LNCAP (cell line): ENCODE data around the gene IFIT5.

Experiments used
- TF ChIP-seq, protein P1 (sequence below): fragments of 450-650 bp; IDR thresholded peaks from 2 replicates; pipeline ENCODE4 v1.5.1; 2017; ENCODE audit warnings: mild to moderate bottlenecking

IFIT5 gene

DNA sequence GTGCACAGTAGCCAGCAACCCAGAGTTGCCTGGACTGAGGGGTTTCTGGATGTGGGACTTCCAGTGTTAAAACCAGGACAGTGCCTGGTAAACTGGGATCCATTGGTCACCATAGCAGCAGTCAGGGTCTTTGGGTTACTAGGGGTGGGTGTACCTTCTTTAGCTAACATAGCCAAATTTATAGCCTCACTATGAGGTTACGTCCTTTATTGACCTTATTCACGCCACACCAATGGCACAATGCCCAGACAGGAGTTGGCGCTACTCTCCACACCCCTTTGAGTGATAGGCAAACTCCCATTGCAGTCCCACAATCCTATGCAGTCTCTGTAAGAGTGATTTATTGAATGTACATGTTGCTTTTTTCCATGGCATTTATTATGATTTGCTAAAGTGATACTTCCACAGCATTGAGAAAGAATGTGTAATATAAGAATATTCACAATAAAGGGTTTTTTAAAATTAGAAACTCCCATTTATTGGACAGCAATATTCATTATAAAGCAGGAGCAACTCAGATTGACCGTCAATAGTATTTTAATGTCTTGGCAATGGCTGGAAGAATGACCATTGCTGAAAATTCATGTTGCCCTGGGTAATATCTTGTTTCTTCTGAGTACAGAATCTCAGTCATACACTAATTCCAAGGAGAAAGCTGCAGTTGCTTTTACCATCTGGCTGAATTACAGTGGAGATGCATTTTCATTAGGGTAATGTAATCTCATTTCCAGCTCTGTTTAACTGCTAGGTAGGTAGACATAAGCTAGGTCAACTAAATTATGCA is 26.1 kb downstream of the IFIT5 start:
- TF ChIP-seq, protein P1, sequence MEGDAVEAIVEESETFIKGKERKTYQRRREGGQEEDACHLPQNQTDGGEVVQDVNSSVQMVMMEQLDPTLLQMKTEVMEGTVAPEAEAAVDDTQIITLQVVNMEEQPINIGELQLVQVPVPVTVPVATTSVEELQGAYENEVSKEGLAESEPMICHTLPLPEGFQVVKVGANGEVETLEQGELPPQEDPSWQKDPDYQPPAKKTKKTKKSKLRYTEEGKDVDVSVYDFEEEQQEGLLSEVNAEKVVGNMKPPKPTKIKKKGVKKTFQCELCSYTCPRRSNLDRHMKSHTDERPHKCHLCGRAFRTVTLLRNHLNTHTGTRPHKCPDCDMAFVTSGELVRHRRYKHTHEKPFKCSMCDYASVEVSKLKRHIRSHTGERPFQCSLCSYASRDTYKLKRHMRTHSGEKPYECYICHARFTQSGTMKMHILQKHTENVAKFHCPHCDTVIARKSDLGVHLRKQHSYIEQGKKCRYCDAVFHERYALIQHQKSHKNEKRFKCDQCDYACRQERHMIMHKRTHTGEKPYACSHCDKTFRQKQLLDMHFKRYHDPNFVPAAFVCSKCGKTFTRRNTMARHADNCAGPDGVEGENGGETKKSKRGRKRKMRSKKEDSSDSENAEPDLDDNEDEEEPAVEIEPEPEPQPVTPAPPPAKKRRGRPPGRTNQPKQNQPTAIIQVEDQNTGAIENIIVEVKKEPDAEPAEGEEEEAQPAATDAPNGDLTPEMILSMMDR, result no peak

- TF ChIP-seq, protein P1, result no peak
These were observed 27.9 kb downstream of the IFIT5 start for GRCh38 chr10:89442289-89442688.

GRCh38 chr10:89450901-89451300 is 36.5 kb downstream of the IFIT5 start:
- TF ChIP-seq, protein P1, result no peak

DNA sequence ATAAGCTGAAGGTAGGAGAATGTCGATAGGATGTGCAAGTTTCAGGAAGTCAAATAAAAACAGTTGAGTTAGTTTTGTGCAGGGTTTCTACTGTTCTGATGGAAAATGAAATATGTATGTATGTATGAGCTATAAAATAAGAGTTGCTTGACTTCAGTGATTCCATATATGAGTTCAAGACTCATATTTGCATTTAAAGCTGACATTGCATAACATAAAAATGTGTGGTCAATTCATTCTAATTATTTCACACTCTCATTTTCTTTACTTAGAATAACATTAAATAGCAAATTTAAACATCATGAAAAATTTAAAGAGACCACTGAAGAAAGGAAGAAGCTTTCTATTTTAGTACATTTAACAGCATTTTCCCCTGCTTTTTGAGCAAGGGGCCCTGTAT is 37.8 kb downstream of the IFIT5 start:
- TF ChIP-seq, protein P1, result no peak

DNA sequence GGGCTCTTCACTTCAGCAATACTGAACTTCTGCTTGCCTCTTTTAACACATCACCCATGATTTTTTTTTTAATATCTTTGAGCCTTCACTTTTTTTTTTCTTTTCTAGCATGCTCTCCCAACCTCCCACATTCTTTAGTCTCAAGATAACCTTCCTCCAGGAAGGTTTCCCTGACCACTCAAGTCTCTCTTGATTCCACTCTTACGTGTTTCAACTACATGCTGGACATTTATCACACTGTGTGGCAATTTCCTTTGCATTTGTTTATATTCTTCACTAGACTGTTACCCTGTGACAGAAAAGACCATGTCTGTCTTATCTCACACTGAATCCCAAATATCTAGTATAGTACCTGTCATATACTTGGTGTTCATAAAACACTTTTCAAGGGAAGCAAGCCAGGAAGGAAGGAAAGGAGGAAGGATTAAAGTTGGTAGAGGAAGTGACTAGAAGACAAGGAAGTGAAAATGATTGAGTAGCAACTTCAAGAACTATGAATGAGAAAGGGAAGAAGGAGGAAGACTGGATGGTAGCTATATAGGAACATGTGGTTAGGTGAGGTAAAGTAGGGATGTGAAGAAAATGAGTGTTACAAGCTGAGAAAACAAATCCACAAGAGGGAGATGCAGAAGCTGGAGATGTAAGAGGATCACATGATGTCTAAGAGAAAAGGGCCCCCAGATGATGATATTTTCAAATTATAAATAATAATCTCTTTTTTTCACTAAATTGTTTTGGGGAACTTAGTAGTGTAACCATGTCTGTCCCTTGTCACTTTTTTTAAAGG is 40.4 kb downstream of the IFIT5 start:
- TF ChIP-seq, protein P1, result no peak

GRCh38 chr10:89458291-89458690 is 43.9 kb downstream of the IFIT5 start:
- TF ChIP-seq, protein P1, result no peak

DNA sequence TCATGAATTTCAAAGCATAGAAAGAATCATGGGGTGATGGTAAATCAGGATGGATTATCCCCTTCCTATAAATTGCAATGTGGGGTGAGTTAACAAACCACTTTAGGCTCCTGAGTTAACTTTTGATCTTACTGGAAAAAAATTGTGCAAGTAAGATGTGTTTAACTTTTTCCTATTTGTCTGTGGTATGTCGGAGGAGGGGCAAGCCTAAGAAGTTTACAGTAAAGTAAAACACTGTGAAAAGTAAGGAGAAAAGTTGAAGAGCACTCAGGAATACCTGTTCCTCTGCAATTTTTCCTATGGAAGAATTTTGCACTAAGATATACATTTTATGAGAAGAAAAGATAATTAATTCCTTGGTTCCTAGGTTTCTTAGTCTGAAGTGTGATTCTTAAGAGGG is 44.4 kb downstream of the IFIT5 start:
- TF ChIP-seq, protein P1, result no peak
